Ishikawa (cell line): ENCODE results near the gene PLA2G4A.

Source experiments
- CEBPB ChIP-seq: IDR thresholded peaks from 2 replicates; pipeline ENCODE4 v1.6.1; 2012
- CREB1 ChIP-seq: IDR thresholded peaks from 2 replicates; pipeline ENCODE4 v1.6.1; 2012; ENCODE audit warnings: low read depth
- EGR1 ChIP-seq: IDR thresholded peaks from 2 replicates; pipeline ENCODE4 v1.6.1; 2012
- EP300 ChIP-seq: IDR thresholded peaks from 2 replicates; pipeline ENCODE4 v1.6.1; 2012; ENCODE audit warnings: borderline replicate concordance
- FOXM1 ChIP-seq: IDR thresholded peaks from 2 replicates; pipeline ENCODE4 v1.6.1; 2012; ENCODE audit warnings: low read depth, borderline replicate concordance
- NFIC ChIP-seq: IDR thresholded peaks from 2 replicates; pipeline ENCODE4 v1.6.1; 2012
- RAD21 ChIP-seq: IDR thresholded peaks from 2 replicates; pipeline ENCODE4 v1.6.1; 2012; ENCODE audit warnings: low read depth
- REST ChIP-seq: IDR thresholded peaks from 2 replicates; pipeline ENCODE4 v1.6.1; 2012; ENCODE audit warnings: low read depth, mild to moderate bottlenecking
- TAF1 ChIP-seq: IDR thresholded peaks from 2 replicates; pipeline ENCODE4 v1.6.1; 2012; ENCODE audit warnings: low read depth, mild to moderate bottlenecking
- TCF12 ChIP-seq: IDR thresholded peaks from 2 replicates; pipeline ENCODE4 v1.6.1; 2012; ENCODE audit warnings: low read depth
- TEAD4 ChIP-seq: IDR thresholded peaks from 2 replicates; pipeline ENCODE4 v1.6.1; 2012
- USF1 ChIP-seq: IDR thresholded peaks from 2 replicates; pipeline ENCODE4 v1.6.1; 2012
- YY1 ChIP-seq: IDR thresholded peaks from 2 replicates; pipeline ENCODE4 v1.6.1; 2012; ENCODE audit warnings: low read depth
- ZBTB7A ChIP-seq: IDR thresholded peaks from 2 replicates; pipeline ENCODE4 v1.6.1; 2012; ENCODE audit warnings: low read depth
- TF ChIP-seq, protein P1 (sequence below): IDR thresholded peaks from 2 replicates; pipeline ENCODE4 v1.6.1; 2012

Gene PLA2G4A

DNA sequence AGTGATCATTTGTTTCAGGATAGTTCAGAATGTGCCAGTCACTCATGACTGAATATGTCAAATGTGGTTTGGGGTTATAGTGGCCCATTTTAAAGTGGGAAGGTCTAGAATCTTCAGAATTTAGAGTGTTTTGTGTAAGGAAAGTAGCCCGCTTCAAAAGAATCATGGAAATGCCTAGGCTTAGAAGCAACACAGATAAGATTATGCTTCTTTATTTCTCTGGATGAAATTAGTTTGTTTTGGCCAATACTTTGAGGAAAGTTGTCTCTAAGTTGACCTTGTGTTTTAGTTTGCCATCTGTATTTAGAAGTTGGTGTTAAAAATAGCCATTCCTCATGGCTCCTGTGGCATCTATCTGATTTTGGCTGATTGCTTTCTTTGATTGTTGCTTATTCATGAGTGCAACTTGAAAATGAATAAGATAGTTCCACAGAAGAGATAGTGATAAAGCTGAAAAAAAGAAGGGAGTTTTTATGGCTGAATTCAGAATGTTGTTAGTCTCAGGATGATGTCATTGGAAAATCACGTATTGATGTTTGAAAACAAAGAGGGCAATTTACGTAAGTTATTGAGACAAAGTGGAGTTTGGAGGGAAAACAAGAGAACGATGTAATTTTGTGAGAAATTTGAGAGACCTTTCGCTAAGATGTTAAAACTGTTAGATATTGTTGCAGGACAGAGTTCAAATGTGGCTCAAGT, 71.9 kb downstream of the PLA2G4A start:
- TF ChIP-seq, protein P1, sequence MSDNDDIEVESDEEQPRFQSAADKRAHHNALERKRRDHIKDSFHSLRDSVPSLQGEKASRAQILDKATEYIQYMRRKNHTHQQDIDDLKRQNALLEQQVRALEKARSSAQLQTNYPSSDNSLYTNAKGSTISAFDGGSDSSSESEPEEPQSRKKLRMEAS: no peak
- no peak for TF ChIP-seq CREB1
- no peak for TF ChIP-seq TAF1
- no peak for TF ChIP-seq TEAD4
- no peak for TF ChIP-seq CEBPB
- no peak for TF ChIP-seq RAD21
- TF ChIP-seq YY1: no peak
- no peak for TF ChIP-seq EGR1
- no peak for TF ChIP-seq REST
- no peak for TF ChIP-seq EP300
- no peak for TF ChIP-seq NFIC
- no peak for TF ChIP-seq TCF12
- no peak for TF ChIP-seq ZBTB7A
- no peak for TF ChIP-seq FOXM1
- no peak for TF ChIP-seq USF1

DNA sequence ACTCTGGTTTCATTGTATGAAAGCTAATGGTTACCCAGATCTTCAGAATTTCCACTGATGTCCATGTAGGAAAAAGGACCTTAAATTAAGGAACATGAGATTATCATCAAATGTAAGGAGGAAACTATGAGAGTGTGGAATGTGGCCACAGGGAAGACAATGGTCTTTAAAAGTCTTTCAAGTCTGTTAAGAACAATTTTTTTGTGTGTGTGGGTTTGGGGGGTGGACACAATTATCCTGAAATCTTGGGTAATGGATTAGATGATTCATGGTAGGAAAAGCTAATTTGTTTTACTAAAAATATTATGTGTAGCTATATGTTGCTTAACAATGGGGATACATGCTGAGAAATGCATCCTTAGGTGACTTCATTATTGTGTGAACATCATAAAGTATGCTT, 72.9 kb downstream of the PLA2G4A start:
- no peak for TF ChIP-seq EP300
- no peak for TF ChIP-seq ZBTB7A
- TF ChIP-seq YY1: no peak
- no peak for TF ChIP-seq NFIC
- no peak for TF ChIP-seq TCF12
- no peak for TF ChIP-seq USF1
- TF ChIP-seq, protein P1: no peak
- no peak for TF ChIP-seq RAD21
- no peak for TF ChIP-seq FOXM1
- TF ChIP-seq EGR1: no peak
- no peak for TF ChIP-seq TEAD4
- TF ChIP-seq CEBPB: no peak
- TF ChIP-seq TAF1: no peak
- TF ChIP-seq REST: no peak
- TF ChIP-seq CREB1: no peak

DNA sequence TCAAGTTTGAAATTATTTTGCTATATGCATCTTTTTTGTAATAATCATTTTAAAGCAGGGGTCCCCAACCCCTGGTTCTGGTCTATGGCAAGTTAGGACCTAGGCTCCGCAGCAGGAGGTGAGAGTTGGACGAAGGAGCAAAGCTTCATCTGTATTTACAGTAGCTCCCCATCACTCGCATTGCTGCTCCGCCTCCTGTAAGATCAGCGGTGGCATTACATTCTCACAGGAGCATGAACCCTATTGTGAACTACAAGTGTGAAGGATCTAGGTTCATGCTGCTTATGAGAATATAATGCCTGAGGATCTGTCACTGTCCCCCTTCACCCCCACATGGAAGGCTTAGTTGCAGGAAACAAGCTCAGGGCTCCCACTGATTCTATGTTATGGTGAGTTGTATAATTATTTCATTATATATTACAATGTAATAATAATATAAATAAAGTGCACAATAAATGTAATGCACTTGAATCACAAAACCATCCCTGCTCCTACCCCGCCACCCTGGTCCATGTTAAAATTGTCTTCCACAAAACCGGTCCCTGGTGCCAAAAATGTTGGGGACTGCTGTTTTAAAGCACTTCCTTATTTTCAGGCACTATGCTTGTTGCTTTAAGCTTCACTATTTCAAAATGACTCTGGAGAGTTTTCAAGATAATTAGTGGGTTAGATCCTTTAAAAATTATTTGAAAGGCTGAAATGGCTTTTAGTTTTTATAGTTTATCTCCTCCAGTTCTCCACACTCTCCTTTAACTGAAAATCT, 74.8 kb downstream of the PLA2G4A start:
- TF ChIP-seq EP300: no peak
- TF ChIP-seq TCF12: no peak
- no peak for TF ChIP-seq USF1
- no peak for TF ChIP-seq CREB1
- TF ChIP-seq TAF1: no peak
- TF ChIP-seq EGR1: no peak
- no peak for TF ChIP-seq RAD21
- no peak for TF ChIP-seq CEBPB
- no peak for TF ChIP-seq ZBTB7A
- TF ChIP-seq FOXM1: no peak

DNA sequence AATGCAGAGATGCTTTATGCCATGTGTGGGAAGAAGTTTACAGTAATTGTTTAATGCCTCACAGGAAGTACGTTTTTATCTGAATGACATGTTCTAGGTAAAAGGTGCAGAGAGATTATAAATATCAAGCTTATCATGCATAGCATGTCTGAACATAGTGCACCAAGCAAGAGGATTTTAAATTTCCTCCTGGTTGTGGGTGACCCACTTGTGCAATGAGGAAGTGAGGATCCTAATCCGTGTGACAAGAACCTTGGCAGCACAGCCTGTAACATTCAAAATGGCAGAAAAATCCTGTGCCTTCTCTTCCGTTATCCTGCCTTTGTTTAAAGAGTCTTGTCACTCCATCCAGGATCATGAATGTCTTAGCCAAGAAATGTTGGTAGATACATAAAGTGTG, 75.6 kb downstream of the PLA2G4A start:
- TF ChIP-seq RAD21: no peak
- TF ChIP-seq TAF1: no peak
- no peak for TF ChIP-seq FOXM1
- TF ChIP-seq USF1: no peak
- no peak for TF ChIP-seq EGR1
- no peak for TF ChIP-seq NFIC
- TF ChIP-seq, protein P1: no peak
- no peak for TF ChIP-seq ZBTB7A
- no peak for TF ChIP-seq REST
- no peak for TF ChIP-seq EP300
- no peak for TF ChIP-seq CREB1
- no peak for TF ChIP-seq CEBPB
